Ishikawa (cell line): ENCODE data around the gene LRRTM4.

ENCODE experiments used
- CEBPB ChIP-seq: IDR thresholded peaks from 2 replicates; pipeline ENCODE4 v1.6.1; 2012
- CREB1 ChIP-seq: IDR thresholded peaks from 2 replicates; pipeline ENCODE4 v1.6.1; 2012; ENCODE audit warnings: low read depth
- EGR1 ChIP-seq: IDR thresholded peaks from 2 replicates; pipeline ENCODE4 v1.6.1; 2012
- EP300 ChIP-seq: IDR thresholded peaks from 2 replicates; pipeline ENCODE4 v1.6.1; 2012; ENCODE audit warnings: borderline replicate concordance
- FOXM1 ChIP-seq: IDR thresholded peaks from 2 replicates; pipeline ENCODE4 v1.6.1; 2012; ENCODE audit warnings: low read depth, borderline replicate concordance
- MAX ChIP-seq: IDR thresholded peaks from 2 replicates; pipeline ENCODE4 v1.6.1; 2012
- NFIC ChIP-seq: IDR thresholded peaks from 2 replicates; pipeline ENCODE4 v1.6.1; 2012
- RAD21 ChIP-seq: IDR thresholded peaks from 2 replicates; pipeline ENCODE4 v1.6.1; 2012; ENCODE audit warnings: low read depth
- REST ChIP-seq: IDR thresholded peaks from 2 replicates; pipeline ENCODE4 v1.6.1; 2012; ENCODE audit warnings: low read depth, mild to moderate bottlenecking
- TAF1 ChIP-seq: IDR thresholded peaks from 2 replicates; pipeline ENCODE4 v1.6.1; 2012; ENCODE audit warnings: low read depth, mild to moderate bottlenecking
- TEAD4 ChIP-seq: IDR thresholded peaks from 2 replicates; pipeline ENCODE4 v1.6.1; 2012
- USF1 ChIP-seq: IDR thresholded peaks from 2 replicates; pipeline ENCODE4 v1.6.1; 2012
- YY1 ChIP-seq: IDR thresholded peaks from 2 replicates; pipeline ENCODE4 v1.6.1; 2012; ENCODE audit warnings: low read depth
- ZBTB7A ChIP-seq: IDR thresholded peaks from 2 replicates; pipeline ENCODE4 v1.6.1; 2012; ENCODE audit warnings: low read depth

- TF ChIP-seq YY1, result no peak
- TF ChIP-seq TAF1, result no peak
- TF ChIP-seq FOXM1, result no peak
- no peak for TF ChIP-seq MAX
- no peak for TF ChIP-seq CEBPB
- TF ChIP-seq EP300, result no peak
- TF ChIP-seq CREB1, result no peak
- TF ChIP-seq TEAD4, result no peak
- TF ChIP-seq REST, result no peak
- no peak for TF ChIP-seq NFIC
- TF ChIP-seq EGR1, result no peak
- TF ChIP-seq ZBTB7A, result no peak
- TF ChIP-seq RAD21, result no peak
- TF ChIP-seq USF1, result no peak
Measured at GRCh38 chr2:77161009-77161408, 361.2 kb downstream of the LRRTM4 start.
